ENCODE data around the gene RUFY1. TPM values are rescaled to one million over a fixed set of nuclear protein-coding genes. Genes with fewer than 3 reads are reported as not detected.

The RUFY1 gene
- total and polyA plus RNA-seq, 2 of the 13 experiments (the other 11 are each of a cell fraction or from before 2014, with no cell fraction given) = 19.9 to 31.9 TPM

DNA sequence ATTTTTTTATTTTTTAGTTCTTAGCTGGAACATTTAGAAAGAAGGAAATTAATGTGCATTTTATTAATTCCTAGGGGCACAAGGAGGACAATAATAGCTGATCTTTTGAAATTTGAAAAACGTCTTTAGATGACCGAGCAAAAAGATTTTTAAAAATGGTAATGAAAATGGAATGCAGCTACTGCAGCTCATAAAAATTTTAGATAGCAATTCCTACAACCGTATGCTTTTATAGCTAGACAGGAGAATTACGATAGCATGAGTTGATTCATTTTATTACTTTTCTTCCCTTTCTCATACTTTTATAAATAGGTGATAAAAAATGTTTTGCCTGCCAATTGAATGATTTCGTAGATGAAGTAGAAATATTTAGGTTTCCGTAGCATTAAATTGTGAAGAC, 13.7 kb upstream of the RUFY1 start:
- ATAC-seq (no peak), FAIRE-seq (no peak), DNase-seq (ENCODE audit: low spot score) (no peak)
- BruUV-seq (replicated peaks) = no TSS peak
- no peaks in the 10 kb centered on the region for H3K79me2 ChIP-seq (ENCODE audit: insufficient read depth, low read length)
- peaks cover 0 to 2% of the 10 kb centered on the region in 2 experiments; a peak in 1 of 5 replicates for H3K27me3 ChIP-seq (ENCODE audit: control insufficient read depth in 1 of 2, insufficient read depth in 2 of 2, low read length in 2 of 2)
- H3K4me1 ChIP-seq (ENCODE audit: insufficient read depth, low read length) = peaks cover 20% of the 10 kb centered on the region
- H2AFZ ChIP-seq (ENCODE audit: low read length) = no peak overlapping the region
- in situ Hi-C loops (cut with HindIII; ENCODE audit: extremely low pct_ligation_motif_present, low pct_unique_long_range_greater_than_20kb) = no loop called here
- H3K9ac ChIP-seq (ENCODE audit: insufficient read depth, low read depth, low read length) = no peak overlapping the region
- ChIA-PET CTCF (ENCODE audit: low intra/inter-chr PET ratio, low total read pairs) (no interaction called here), POLR2A (interaction anchor here (2.9 kb wide), 1 partner anchor 87 kb away, joined by 11 read pairs; the partner anchor contains the start of gene HNRNPH1)
- intact Hi-C loops (cut with micrococcal nuclease; ENCODE audit: unreplicated experiment) = no loop called here
- no peak overlapping the region for H3K4me2 ChIP-seq (ENCODE audit: low read depth, low read length)
- no peaks in the 10 kb centered on the region for H3K9me3 ChIP-seq (ENCODE audit: low read length)
- no peak overlapping the region for H3K27ac ChIP-seq (ENCODE audit: extremely low read length, insufficient read depth, low read length)
- H3K36me3 ChIP-seq (replicated peaks in 1 of 2; ENCODE audit: control insufficient read depth in 1 of 2, insufficient read depth in 2 of 2, low read length in 2 of 2) = no peaks in the 10 kb centered on the region
- H3K4me3 ChIP-seq (replicated peaks in 1 of 3; ENCODE audit: insufficient read depth in 1 of 3, low read depth in 2 of 3, low read length in 3 of 3) = no peak overlapping the region
- H4K20me1 ChIP-seq (ENCODE audit: insufficient read depth, low read length) = no peaks in the 10 kb centered on the region
- TF ChIP-seq, protein P1, sequence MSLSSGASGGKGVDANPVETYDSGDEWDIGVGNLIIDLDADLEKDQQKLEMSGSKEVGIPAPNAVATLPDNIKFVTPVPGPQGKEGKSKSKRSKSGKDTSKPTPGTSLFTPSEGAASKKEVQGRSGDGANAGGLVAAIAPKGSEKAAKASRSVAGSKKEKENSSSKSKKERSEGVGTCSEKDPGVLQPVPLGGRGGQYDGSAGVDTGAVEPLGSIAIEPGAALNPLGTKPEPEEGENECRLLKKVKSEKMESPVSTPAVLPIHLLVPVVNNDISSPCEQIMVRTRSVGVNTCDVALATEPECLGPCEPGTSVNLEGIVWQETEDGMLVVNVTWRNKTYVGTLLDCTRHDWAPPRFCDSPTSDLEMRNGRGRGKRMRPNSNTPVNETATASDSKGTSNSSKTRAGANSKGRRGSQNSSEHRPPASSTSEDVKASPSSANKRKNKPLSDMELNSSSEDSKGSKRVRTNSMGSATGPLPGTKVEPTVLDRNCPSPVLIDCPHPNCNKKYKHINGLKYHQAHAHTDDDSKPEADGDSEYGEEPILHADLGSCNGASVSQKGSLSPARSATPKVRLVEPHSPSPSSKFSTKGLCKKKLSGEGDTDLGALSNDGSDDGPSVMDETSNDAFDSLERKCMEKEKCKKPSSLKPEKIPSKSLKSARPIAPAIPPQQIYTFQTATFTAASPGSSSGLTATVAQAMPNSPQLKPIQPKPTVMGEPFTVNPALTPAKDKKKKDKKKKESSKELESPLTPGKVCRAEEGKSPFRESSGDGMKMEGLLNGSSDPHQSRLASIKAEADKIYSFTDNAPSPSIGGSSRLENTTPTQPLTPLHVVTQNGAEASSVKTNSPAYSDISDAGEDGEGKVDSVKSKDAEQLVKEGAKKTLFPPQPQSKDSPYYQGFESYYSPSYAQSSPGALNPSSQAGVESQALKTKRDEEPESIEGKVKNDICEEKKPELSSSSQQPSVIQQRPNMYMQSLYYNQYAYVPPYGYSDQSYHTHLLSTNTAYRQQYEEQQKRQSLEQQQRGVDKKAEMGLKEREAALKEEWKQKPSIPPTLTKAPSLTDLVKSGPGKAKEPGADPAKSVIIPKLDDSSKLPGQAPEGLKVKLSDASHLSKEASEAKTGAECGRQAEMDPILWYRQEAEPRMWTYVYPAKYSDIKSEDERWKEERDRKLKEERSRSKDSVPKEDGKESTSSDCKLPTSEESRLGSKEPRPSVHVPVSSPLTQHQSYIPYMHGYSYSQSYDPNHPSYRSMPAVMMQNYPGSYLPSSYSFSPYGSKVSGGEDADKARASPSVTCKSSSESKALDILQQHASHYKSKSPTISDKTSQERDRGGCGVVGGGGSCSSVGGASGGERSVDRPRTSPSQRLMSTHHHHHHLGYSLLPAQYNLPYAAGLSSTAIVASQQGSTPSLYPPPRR (CRISPR knock-in tag; IDR thresholded peaks at IDR 0.05; ENCODE audit: borderline replicate concordance) = no peak
- TF ChIP-seq, protein P2, sequence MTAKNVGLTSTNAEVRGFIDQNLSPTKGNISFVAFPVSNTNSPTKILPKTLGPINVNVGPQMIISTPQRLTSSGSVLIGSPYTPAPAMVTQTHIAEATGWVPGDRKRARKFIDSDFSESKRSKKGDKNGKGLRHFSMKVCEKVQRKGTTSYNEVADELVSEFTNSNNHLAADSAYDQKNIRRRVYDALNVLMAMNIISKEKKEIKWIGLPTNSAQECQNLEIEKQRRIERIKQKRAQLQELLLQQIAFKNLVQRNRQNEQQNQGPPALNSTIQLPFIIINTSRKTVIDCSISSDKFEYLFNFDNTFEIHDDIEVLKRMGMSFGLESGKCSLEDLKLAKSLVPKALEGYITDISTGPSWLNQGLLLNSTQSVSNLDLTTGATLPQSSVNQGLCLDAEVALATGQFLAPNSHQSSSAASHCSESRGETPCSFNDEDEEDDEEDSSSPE (CRISPR knock-in tag; IDR thresholded peaks at IDR 0.05) = no peak
- TF ChIP-seq, protein P3, sequence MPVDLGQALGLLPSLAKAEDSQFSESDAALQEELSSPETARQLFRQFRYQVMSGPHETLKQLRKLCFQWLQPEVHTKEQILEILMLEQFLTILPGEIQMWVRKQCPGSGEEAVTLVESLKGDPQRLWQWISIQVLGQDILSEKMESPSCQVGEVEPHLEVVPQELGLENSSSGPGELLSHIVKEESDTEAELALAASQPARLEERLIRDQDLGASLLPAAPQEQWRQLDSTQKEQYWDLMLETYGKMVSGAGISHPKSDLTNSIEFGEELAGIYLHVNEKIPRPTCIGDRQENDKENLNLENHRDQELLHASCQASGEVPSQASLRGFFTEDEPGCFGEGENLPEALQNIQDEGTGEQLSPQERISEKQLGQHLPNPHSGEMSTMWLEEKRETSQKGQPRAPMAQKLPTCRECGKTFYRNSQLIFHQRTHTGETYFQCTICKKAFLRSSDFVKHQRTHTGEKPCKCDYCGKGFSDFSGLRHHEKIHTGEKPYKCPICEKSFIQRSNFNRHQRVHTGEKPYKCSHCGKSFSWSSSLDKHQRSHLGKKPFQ (CRISPR knock-in tag; IDR thresholded peaks at IDR 0.05; ENCODE audit: insufficient replicate concordance) = no peak
- TF ChIP-seq DMAP1 (CRISPR knock-in tag; IDR thresholded peaks at IDR 0.05) (no peak), ZFX (CRISPR knock-in tag; IDR thresholded peaks at IDR 0.05; ENCODE audit: low read depth) (no peak), KAT2B (IDR thresholded peaks at IDR 0.05; ENCODE audit: borderline replicate concordance, low read depth, low read length) (no peak), SATB2 (CRISPR knock-in tag; IDR thresholded peaks at IDR 0.05) (no peak), NR3C1 (CRISPR knock-in tag; IDR thresholded peaks at IDR 0.05) (no peak), GTF2F1 (IDR thresholded peaks at IDR 0.05; ENCODE audit: low read length) (no peak), ARNT (IDR thresholded peaks at IDR 0.05) (no peak), PAX8 (CRISPR knock-in tag; IDR thresholded peaks at IDR 0.05; ENCODE audit: borderline replicate concordance) (no peak), XBP1 (CRISPR knock-in tag; IDR thresholded peaks at IDR 0.05) (no peak)
- TF ChIP-seq, protein P4, sequence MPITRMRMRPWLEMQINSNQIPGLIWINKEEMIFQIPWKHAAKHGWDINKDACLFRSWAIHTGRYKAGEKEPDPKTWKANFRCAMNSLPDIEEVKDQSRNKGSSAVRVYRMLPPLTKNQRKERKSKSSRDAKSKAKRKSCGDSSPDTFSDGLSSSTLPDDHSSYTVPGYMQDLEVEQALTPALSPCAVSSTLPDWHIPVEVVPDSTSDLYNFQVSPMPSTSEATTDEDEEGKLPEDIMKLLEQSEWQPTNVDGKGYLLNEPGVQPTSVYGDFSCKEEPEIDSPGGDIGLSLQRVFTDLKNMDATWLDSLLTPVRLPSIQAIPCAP (CRISPR knock-in tag; IDR thresholded peaks at IDR 0.05; ENCODE audit: low read depth) = no peak
- WGBS (ENCODE audit: low lambda C conversion rate) = 60% methylated on average over 6 of the region's 6 CpGs
